Measurements from ENCODE around the gene CTIF. TPM values are rescaled to one million over a fixed set of nuclear protein-coding genes. Genes with fewer than 3 reads are reported as not detected.

CTIF gene
- total and polyA plus RNA-seq, 4 donors: 12.2 to 45.7 (median 32.6) TPM

DNA sequence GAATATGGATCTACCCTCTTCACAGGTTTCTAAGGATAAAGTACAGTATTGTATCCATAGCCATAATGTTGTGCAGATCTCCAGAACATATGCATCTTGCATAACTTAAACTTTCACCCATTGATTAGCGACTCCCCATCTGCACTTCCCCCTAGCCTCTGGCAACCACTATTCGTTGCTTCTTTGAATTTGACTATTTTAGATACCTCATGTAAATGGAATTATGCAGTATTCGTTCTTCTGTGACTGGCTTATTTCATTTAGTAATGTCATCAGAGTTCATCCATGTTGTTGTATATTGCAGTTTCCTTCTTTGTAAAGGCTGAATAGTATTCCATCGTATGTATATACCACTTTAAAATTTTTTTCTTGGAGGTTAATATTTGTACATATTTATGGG lies 283.0 kb downstream of the CTIF start:
- TF ChIP-seq, protein P1, sequence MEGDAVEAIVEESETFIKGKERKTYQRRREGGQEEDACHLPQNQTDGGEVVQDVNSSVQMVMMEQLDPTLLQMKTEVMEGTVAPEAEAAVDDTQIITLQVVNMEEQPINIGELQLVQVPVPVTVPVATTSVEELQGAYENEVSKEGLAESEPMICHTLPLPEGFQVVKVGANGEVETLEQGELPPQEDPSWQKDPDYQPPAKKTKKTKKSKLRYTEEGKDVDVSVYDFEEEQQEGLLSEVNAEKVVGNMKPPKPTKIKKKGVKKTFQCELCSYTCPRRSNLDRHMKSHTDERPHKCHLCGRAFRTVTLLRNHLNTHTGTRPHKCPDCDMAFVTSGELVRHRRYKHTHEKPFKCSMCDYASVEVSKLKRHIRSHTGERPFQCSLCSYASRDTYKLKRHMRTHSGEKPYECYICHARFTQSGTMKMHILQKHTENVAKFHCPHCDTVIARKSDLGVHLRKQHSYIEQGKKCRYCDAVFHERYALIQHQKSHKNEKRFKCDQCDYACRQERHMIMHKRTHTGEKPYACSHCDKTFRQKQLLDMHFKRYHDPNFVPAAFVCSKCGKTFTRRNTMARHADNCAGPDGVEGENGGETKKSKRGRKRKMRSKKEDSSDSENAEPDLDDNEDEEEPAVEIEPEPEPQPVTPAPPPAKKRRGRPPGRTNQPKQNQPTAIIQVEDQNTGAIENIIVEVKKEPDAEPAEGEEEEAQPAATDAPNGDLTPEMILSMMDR (IDR thresholded peaks at IDR 0.05; ENCODE audit: control extremely low read depth, extremely low read depth): no peak
- ATAC-seq (ENCODE audit: insufficient read depth, low FRiP score): no peak
- H3K27ac ChIP-seq (ENCODE audit: low read depth in 1 of 2, low read length in 1 of 2): no peak overlapping the region

DNA sequence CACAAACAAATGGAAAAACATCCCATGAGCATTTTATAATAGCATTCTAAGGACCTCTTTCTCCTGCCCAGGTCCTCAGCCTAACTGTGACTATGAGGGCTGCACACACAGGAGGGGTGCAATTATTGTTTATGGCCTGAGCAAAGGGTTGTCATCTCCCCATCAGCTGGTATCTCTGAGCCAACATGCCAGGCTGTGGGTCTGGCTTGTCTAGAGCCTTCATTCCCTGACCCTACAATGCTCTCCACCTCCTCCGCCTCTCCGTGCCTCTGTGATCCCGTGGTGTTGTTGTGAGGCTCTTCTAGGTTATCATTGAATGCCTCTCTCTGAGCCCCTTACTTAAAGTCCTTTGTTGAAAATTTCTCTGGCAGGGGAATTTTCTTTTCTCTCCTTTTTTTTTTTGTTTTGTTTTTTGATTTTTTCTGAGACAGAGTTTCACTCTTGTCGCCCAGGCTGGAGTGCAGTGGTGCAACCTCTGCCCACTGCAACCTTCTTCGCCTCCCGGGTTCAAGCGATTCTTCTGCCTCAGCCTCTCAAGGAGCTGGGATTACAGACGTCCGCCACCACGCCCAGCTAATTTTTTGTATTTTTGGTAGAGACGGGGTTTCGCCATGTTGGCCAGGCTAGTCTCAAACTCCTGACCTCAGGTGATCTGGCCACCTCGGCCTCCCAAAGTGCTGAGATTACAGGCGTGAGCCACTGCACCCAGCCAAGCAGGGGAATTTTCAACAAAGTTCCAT lies 285.6 kb downstream of the CTIF start:
- H3K27me3 ChIP-seq (ENCODE audit: control insufficient read depth in 3 of 3, insufficient read depth in 3 of 3, low read length in 2 of 3): no peaks in the 10 kb centered on the region
- ATAC-seq (ENCODE audit: insufficient read depth, low FRiP score) (no peak), DNase-seq (peak in 1 of 3 donors; percentile 10)
- 96% methylated on average over 14 of the region's 14 CpGs for WGBS, 2 donors
- H3K4me1 ChIP-seq (ENCODE audit: control insufficient read depth in 5 of 5, insufficient read depth in 5 of 5, low read length in 5 of 5): peaks cover 6 to 44% (median 25%) of the 10 kb centered on the region in 5 donors
- no peak overlapping the region for H3K27ac ChIP-seq (ENCODE audit: low read depth in 1 of 2, low read length in 1 of 2)
- H3K4me3 ChIP-seq: no peak overlapping the region
- peaks cover 0 to 2% (median 0%) of the 10 kb centered on the region in 4 donors for H3K9me3 ChIP-seq (ENCODE audit: control insufficient read depth in 4 of 4, insufficient read depth in 3 of 4, low read length in 3 of 4)
- peaks cover 0 to 6% (median 0%) of the 10 kb centered on the region in 4 donors for H3K36me3 ChIP-seq (ENCODE audit: control insufficient read depth in 4 of 4, insufficient read depth in 4 of 4, low read length in 4 of 4)
- TF ChIP-seq, protein P1 (IDR thresholded peaks at IDR 0.05; ENCODE audit: control extremely low read depth, extremely low read depth): no peak
- no peak overlapping the region for H3K9ac ChIP-seq (ENCODE audit: insufficient read depth in 1 of 2, low read length in 2 of 2)

More for the DNA sequence above, 283.0 kb downstream of the CTIF start:
- Histone ChIP-seq H3K4me3 (no peak overlapping the region), H3K9ac (ENCODE audit: insufficient read depth in 1 of 2, low read length in 2 of 2) (no peak overlapping the region), H3K4me1 (ENCODE audit: control insufficient read depth in 5 of 5, insufficient read depth in 5 of 5, low read length in 5 of 5) (peaks cover 3 to 21% (median 11%) of the 10 kb centered on the region in 5 donors), H3K27me3 (ENCODE audit: control insufficient read depth in 3 of 3, insufficient read depth in 3 of 3, low read length in 2 of 3) (no peaks in the 10 kb centered on the region), H3K9me3 (ENCODE audit: control insufficient read depth in 4 of 4, insufficient read depth in 3 of 4, low read length in 3 of 4) (peaks cover 0 to 2% (median 0%) of the 10 kb centered on the region in 4 donors), H3K36me3 (ENCODE audit: control insufficient read depth in 4 of 4, insufficient read depth in 4 of 4, low read length in 4 of 4) (peaks cover 0 to 15% (median 0%) of the 10 kb centered on the region in 4 donors)
- no peak for DNase-seq
- 78 to 83% methylated on average over 4 of the region's 4 CpGs for WGBS, 2 donors

DNA sequence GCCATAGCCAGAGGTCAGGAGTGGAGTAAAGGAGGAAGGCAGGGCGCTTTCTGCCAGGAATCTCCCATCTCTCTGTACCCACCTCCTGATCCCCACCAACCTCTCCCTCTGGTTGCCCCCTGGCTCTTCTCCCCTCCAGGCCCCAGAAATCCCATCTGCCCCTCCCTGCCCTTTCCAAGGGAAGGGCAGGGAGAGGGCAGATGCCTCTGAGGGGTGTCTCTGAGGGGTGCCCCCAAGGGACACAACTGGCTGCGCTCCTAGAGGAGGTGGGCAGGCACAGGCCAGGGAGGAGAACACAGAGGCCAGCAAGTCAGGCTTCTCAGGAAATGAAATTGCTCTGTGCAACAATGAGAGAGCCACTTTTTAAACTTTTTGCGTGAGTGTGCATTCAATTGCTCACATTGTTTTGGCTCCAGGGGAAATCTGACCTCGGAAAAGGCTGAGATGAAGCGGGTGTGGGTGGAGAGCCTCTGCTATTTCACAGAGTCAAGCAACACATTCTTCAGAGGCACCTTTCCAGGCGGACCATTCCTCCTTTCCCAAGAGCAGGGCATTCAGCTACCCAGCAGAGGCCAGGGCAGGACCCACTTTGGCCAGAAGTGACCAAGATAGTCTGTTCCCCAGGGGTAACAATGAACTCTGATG lies 286.4 kb downstream of the CTIF start:
- Histone ChIP-seq H3K9me3 (ENCODE audit: control insufficient read depth in 4 of 4, insufficient read depth in 3 of 4, low read length in 3 of 4) (peaks cover 0 to 2% (median 0%) of the 10 kb centered on the region in 4 donors), H3K27ac (ENCODE audit: low read depth in 1 of 2, low read length in 1 of 2) (peak overlapping the region in 1 of 2 donors; percentile 14), H3K9ac (ENCODE audit: insufficient read depth in 1 of 2, low read length in 2 of 2) (peak overlapping the region in 1 of 2 donors; percentile 38), H3K4me3 (no peak overlapping the region), H3K27me3 (ENCODE audit: control insufficient read depth in 3 of 3, insufficient read depth in 3 of 3, low read length in 2 of 3) (no peaks in the 10 kb centered on the region), H3K36me3 (ENCODE audit: control insufficient read depth in 4 of 4, insufficient read depth in 4 of 4, low read length in 4 of 4) (peaks cover 0 to 3% (median 0%) of the 10 kb centered on the region in 4 donors), H3K4me1 (ENCODE audit: control insufficient read depth in 5 of 5, insufficient read depth in 5 of 5, low read length in 5 of 5) (peaks cover 6 to 51% (median 28%) of the 10 kb centered on the region in 5 donors)
- ATAC-seq (ENCODE audit: insufficient read depth, low FRiP score) (no peak), DNase-seq (peak; percentile 32 to 46 (median 38))
- WGBS, 2 donors: 72 to 78% methylated on average over 6 of the region's 6 CpGs
- TF ChIP-seq, protein P1 (IDR thresholded peaks at IDR 0.05; ENCODE audit: control extremely low read depth, extremely low read depth): no peak
